NT2/D1 (cell line): Measurements from ENCODE around the gene MTG2.

Source experiments
- YY1 ChIP-seq: IDR thresholded peaks from 2 replicates; pipeline ENCODE4 v1.6.1; 2011; ENCODE audit not compliant: insufficient read length, insufficient read depth
- ZNF274 ChIP-seq: IDR thresholded peaks from 2 replicates; pipeline ENCODE4 v1.6.1; 2011; ENCODE audit warnings: mild to moderate bottlenecking, low read depth, low read length

DNA sequence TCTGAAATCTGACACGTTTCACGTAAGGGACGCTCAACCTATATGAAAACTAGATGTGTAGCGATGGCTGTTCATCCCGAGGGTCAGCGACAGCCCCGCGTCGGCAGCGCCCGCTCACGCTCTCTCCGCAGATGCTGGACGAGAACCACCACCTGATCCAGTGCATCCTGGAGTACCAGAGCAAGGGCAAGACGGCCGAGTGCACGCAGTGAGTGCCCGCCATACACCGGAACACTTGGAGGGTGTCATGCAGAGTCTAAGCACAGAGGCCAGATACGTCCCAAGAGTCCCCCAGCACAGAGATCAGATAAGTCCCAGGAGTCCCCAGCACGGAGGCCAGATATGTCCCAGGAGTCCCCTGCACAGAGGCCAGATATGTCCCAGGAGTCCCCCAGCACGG is 24.3 kb upstream of the MTG2 start:
- TF ChIP-seq YY1, result no peak
- no peak for TF ChIP-seq ZNF274
